GM12878 (cell line): Measurements from ENCODE around the gene BCKDK. TPM values are rescaled to one million over a fixed set of nuclear protein-coding genes. Genes with fewer than 3 reads are reported as not detected.

ENCODE experiments used
- ATAC-seq: fragments of 200-7000 bp; cut with Tn5 transposase; 3 replicates; pipeline ENCODE4 v1.9.1; 2020; ENCODE audit warnings: mild to moderate bottlenecking, moderate library complexity
- BruUV-seq: library from RNA; stranded (reverse); fragments of 400-500 nt; replicated peaks from 2 replicates; lab custom pipeline; 2021; lab: Mats Ljungman, UMichigan
- CTCF ChIA-PET: fragments of 300-600 bp; sonication (Branson Sonifier 250); formaldehyde crosslinking; extraction: SDS; loops from one replicate; lab custom pipeline; 2021; ENCODE audit warnings: inconsistent platforms; lab: Yijun Ruan, JAX
- POLR2A ChIA-PET: fragments of 350-600 bp; formaldehyde crosslinking; extraction: SDS; loops from one replicate; lab custom pipeline; 2021; ENCODE audit warnings: inconsistent platforms; lab: Charles Lee
- RAD21 ChIA-PET: fragments of 300-600 bp; sonication (Branson Sonifier 250); formaldehyde crosslinking; loops from one replicate; lab custom pipeline; 2023; ENCODE audit warnings: antibody characterized with exemption; ENCODE audit not compliant: unreplicated experiment; lab: Charles Lee
- SMC1A ChIA-PET: fragments of 300-600 bp; sonication (Branson Sonifier 250); formaldehyde crosslinking; loops from one replicate; lab custom pipeline; 2023; ENCODE audit not compliant: unreplicated experiment, uncharacterized antibody; lab: Charles Lee
- DNase-seq: peaks from one replicate; pipeline ENCODE4 v3.0.0-alpha.2; 2011; ENCODE audit warnings: low read depth, low spot score
- FAIRE-seq: peaks from 3 replicates; lab custom pipeline; 2011; peaks lifted over from hg19 to GRCh38; lab: Jason Lieb, UNC
- H2AFZ ChIP-seq: 2 replicates; pipeline ENCODE4 v1.6.0; 2011; ENCODE audit warnings: low read depth, low read length, control low read depth; ENCODE audit not compliant: control insufficient read depth
- H3K27ac ChIP-seq: 2 replicates; pipeline ENCODE4 v1.5.1; 2011; ENCODE audit warnings: control low read depth; ENCODE audit not compliant: control insufficient read depth, insufficient read depth
- H3K27me3 ChIP-seq, 2 experiments: replicated peaks in 1 of 2; 2 replicates each; pipeline versions ENCODE4 v1.6.0 to v1.6.1; 2011; ENCODE audit warnings: low read length in 1 of 2; ENCODE audit not compliant: control insufficient read depth in 2 of 2, insufficient read depth in 2 of 2
- H3K36me3 ChIP-seq, 2 experiments: 2 replicates each; pipeline ENCODE4 v1.5.1; 2011; ENCODE audit warnings: low read length in 1 of 2; ENCODE audit not compliant: control insufficient read depth in 2 of 2, insufficient read depth in 2 of 2
- H3K4me1 ChIP-seq: 2 replicates; pipeline ENCODE4 v1.6.1; 2011; ENCODE audit warnings: mild to moderate bottlenecking, low read length, moderate library complexity, mixed read lengths; ENCODE audit not compliant: control insufficient read depth, insufficient read depth
- H3K4me2 ChIP-seq: 2 replicates; pipeline ENCODE4 v1.6.0; 2011; ENCODE audit warnings: control low read depth; ENCODE audit not compliant: control insufficient read depth, insufficient read depth
- H3K4me3 ChIP-seq: fragments of 200-600 bp; sonication (generic); 2 replicates; pipeline ENCODE4 v1.5.1; 2016
- H3K79me2 ChIP-seq: 2 replicates; pipeline ENCODE4 v1.6.0; 2011; ENCODE audit warnings: low read length; ENCODE audit not compliant: control insufficient read depth, insufficient read depth
- H3K9ac ChIP-seq: 2 replicates; pipeline ENCODE4 v1.8.0; 2011; ENCODE audit warnings: low read length, control low read depth, mixed read lengths; ENCODE audit not compliant: control insufficient read depth, insufficient read depth
- H3K9me3 ChIP-seq: replicated peaks from 3 replicates; pipeline ENCODE4 v1.5.1; 2011; ENCODE audit warnings: mild to moderate bottlenecking, low read length; ENCODE audit not compliant: control insufficient read depth, insufficient read depth
- H4K20me1 ChIP-seq: 2 replicates; pipeline ENCODE4 v1.6.0; 2011; ENCODE audit not compliant: control insufficient read depth, insufficient read depth
- ETV6 ChIP-seq, 2 experiments: fragments of 450-650 bp in 1 of 2; IDR thresholded peaks in 1 of 2; conservative IDR thresholded peaks in 1 of 2; 2 replicates each; pipeline ENCODE4 v1.6.1; 2014; ENCODE audit warnings: antibody characterized with exemption in 1 of 2, borderline replicate concordance in 1 of 2, low read depth in 1 of 2, mild to moderate bottlenecking in 1 of 2, moderate library complexity in 1 of 2
- HDAC6 ChIP-seq: fragments of 200-600 bp; sonication (generic); IDR thresholded peaks from one replicate; pipeline ENCODE4 v1.8.0; 2017; ENCODE audit warnings: antibody characterized with exemption; ENCODE audit not compliant: unreplicated experiment
- HDGF ChIP-seq: fragments of 450-650 bp; IDR thresholded peaks from 2 replicates; pipeline ENCODE4 v1.6.1; 2016; ENCODE audit warnings: antibody characterized with exemption
- IKZF1 ChIP-seq: fragments of 450-650 bp; conservative IDR thresholded peaks from 2 replicates; pipeline ENCODE4 v1.6.1; 2017; ENCODE audit warnings: antibody characterized with exemption, mild to moderate bottlenecking
- JUNB ChIP-seq: IDR thresholded peaks from 2 replicates; pipeline ENCODE4 v1.6.1; 2016; ENCODE audit warnings: antibody characterized with exemption, mild to moderate bottlenecking
- JUND ChIP-seq: IDR thresholded peaks from 2 replicates; pipeline ENCODE4 v1.6.1; 2012; ENCODE audit warnings: low read depth, mild to moderate bottlenecking, low read length, improper control_type of control experiment, moderate library complexity
- KAT2A ChIP-seq: conservative IDR thresholded peaks from 2 replicates; pipeline ENCODE4 v1.6.1; 2011; ENCODE audit warnings: low read depth, low read length; ENCODE audit not compliant: control insufficient read depth
- MEF2B ChIP-seq: fragments of 450-650 bp; IDR thresholded peaks from 2 replicates; pipeline ENCODE4 v1.6.1; 2018; ENCODE audit warnings: mild to moderate bottlenecking, moderate library complexity; ENCODE audit not compliant: partially characterized antibody, poor library complexity, severe bottlenecking
- NFXL1 ChIP-seq: fragments of 450-650 bp; IDR thresholded peaks from 2 replicates; pipeline ENCODE4 v1.6.1; 2017; ENCODE audit warnings: antibody characterized with exemption, mild to moderate bottlenecking, borderline replicate concordance
- NR2C2 ChIP-seq: IDR thresholded peaks from 2 replicates; pipeline ENCODE4 v1.6.1; 2011; ENCODE audit warnings: borderline replicate concordance, low read depth; ENCODE audit not compliant: control insufficient read depth, insufficient read length
- NRF1 ChIP-seq: conservative IDR thresholded peaks from 2 replicates; pipeline ENCODE4 v1.6.1; 2011; ENCODE audit warnings: mild to moderate bottlenecking, low read depth, low read length, improper control_type of control experiment
- POLR2A ChIP-seq: IDR thresholded peaks from 2 replicates; pipeline ENCODE4 v1.6.1; 2011; ENCODE audit warnings: low read depth, mild to moderate bottlenecking, low read length
- RBBP5 ChIP-seq: fragments of 200-600 bp; sonication (generic); conservative IDR thresholded peaks from 2 replicates; pipeline ENCODE4 v1.6.1; 2016
- RFX5 ChIP-seq: IDR thresholded peaks from 2 replicates; pipeline ENCODE4 v1.6.1; 2011; ENCODE audit warnings: low read depth, low read length, improper control_type of control experiment
- SMC3 ChIP-seq: IDR thresholded peaks from 2 replicates; pipeline ENCODE4 v1.6.1; 2011; ENCODE audit warnings: low read length, improper control_type of control experiment, borderline replicate concordance
- SPI1 ChIP-seq: IDR thresholded peaks from 2 replicates; pipeline ENCODE4 v1.6.1; 2011; ENCODE audit warnings: low read depth, mild to moderate bottlenecking, low read length, moderate library complexity, borderline replicate concordance; ENCODE audit not compliant: insufficient read depth
- STAT3 ChIP-seq: IDR thresholded peaks from 2 replicates; pipeline ENCODE4 v1.6.1; 2011; ENCODE audit warnings: low read depth, low read length, improper control_type of control experiment
- SUZ12 ChIP-seq: fragments of 200-600 bp; sonication (generic); IDR thresholded peaks from one replicate; pipeline ENCODE4 v1.6.1; 2018; ENCODE audit warnings: antibody characterized with exemption, mild to moderate bottlenecking; ENCODE audit not compliant: unreplicated experiment
- YY1 ChIP-seq: IDR thresholded peaks from 2 replicates; pipeline ENCODE4 v1.6.1; 2011; ENCODE audit warnings: low read depth, mild to moderate bottlenecking, low read length
- ZNF622 ChIP-seq: fragments of 450-650 bp; IDR thresholded peaks from 2 replicates; pipeline ENCODE4 v1.6.1; 2017; ENCODE audit warnings: mild to moderate bottlenecking, inconsistent platforms
- WGBS: methylation state at CpG from one replicate; pipeline ENCODE4 v1.1.6; 2016; ENCODE audit warnings: low lambda C conversion rate; ENCODE audit not compliant: insufficient replicate concordance, insufficient coverage; ENCODE audit errors: missing lambda C conversion rate; 5-methylcytosine and 5-hydroxymethylcytosine counted together
- in situ Hi-C: fragments of 300-500 bp; cut with MboI; formaldehyde crosslinking; loops from 9 replicates; pipeline ENCODE4 v1.14.3; 2018; ENCODE audit warnings: mixed read lengths
- intact Hi-C: fragments of 100-400 bp; cut with micrococcal nuclease; formaldehyde crosslinking; loops from one replicate; pipeline ENCODE4 v1.14.2; 2022; ENCODE audit not compliant: unreplicated experiment
- polyA plus RNA-seq, 11 experiments: library from polyadenylated mRNA; depleted of rRNA in 4 of 11; unstranded in 6 of 11; stranded (reverse) in 5 of 11; fragments of >200 nt; fragmentation: Nextera tagmentation in 4 of 11; fragmentation: Illumina TruSeq in 1 of 11; extraction: Ambion mirVana in 4 of 11; extraction: Trizol in 1 of 11; gene quantifications; 1 replicate in 1 of 11; 2 replicates in 10 of 11; pipeline versions ENCODE4 v1.2.1 to v1.2.3, GENCODE V29; 2011 to 2016; ENCODE audit warnings: inconsistent platforms in 2 of 11, missing spikeins in 2 of 11, low read depth in 1 of 11
- total RNA-seq, 4 experiments: library from RNA; depleted of rRNA in 3 of 4; stranded (reverse); fragments of >200 nt in 3 of 4; fragmentation: Illumina TruSeq in 1 of 4; extraction: Trizol in 1 of 4; gene quantifications; 2 replicates each; pipeline versions ENCODE4 v1.2.1 to v1.2.3, GENCODE V29; 2013 to 2021
- TF ChIP-seq, protein P1 (sequence below): fragments of 450-650 bp; IDR thresholded peaks from 2 replicates; pipeline ENCODE4 v1.6.1; 2016; ENCODE audit warnings: mild to moderate bottlenecking
- TF ChIP-seq, protein P2 (sequence below): fragments of 450-650 bp; IDR thresholded peaks from 2 replicates; pipeline ENCODE4 v1.6.1; 2018; ENCODE audit warnings: mild to moderate bottlenecking, low read depth, moderate library complexity; ENCODE audit not compliant: partially characterized antibody

BCKDK gene
- total and polyA plus RNA-seq, 10 of the 15 experiments (the other 5 are each of a cell fraction or from before 2014, with no cell fraction given) = 0.68 to 56.6 (median 32.8) TPM

GRCh38 chr16:31111881-31112466 is 3.8 kb downstream of the BCKDK start (continued):
- TF ChIP-seq SUZ12 = no peak
- no peak for TF ChIP-seq NRF1
- no peak for TF ChIP-seq RFX5
- no peak for TF ChIP-seq ETV6 (conservative IDR thresholded peaks at IDR 0.05 in 1 of 2, IDR thresholded peaks at IDR 0.05 in 1 of 2; ENCODE audit: borderline replicate concordance in 1 of 2, low read depth in 1 of 2)
- TF ChIP-seq IKZF1 = no peak
- no peak for TF ChIP-seq JUND
- TF ChIP-seq HDAC6 = no peak
- no peak for TF ChIP-seq MEF2B
- TF ChIP-seq, all 136 proteins: peak for 0

GRCh38 chr16:31112711-31113110 is 4.5 kb downstream of the BCKDK start:
- ChIA-PET RAD21 (no interaction called here), POLR2A (no interaction called here), SMC1A (no interaction called here), CTCF (interaction anchor here (1.6 kb wide), 1 partner anchor 30 kb away, joined by 7 read pairs; no protein-coding TSS in a partner anchor)
- Histone ChIP-seq H3K36me3 (peaks cover 0 to 4% of the 10 kb centered on the region in 2 experiments; a peak in 3 of 4 replicates), H2AFZ (no peak overlapping the region), H3K27ac (no peak overlapping the region), H3K79me2 (peaks cover 13% of the 10 kb centered on the region), H3K9me3 (no peaks in the 10 kb centered on the region), H3K4me1 (peaks cover 11% of the 10 kb centered on the region), H3K27me3 (no peaks in the 10 kb centered on the region), H3K9ac (no peak overlapping the region), H3K4me2 (no peak overlapping the region), H3K4me3 (no peak overlapping the region), H4K20me1 (no peaks in the 10 kb centered on the region)
- DNase-seq = no peak
- intact Hi-C loops (loop anchor here (10.0 kb wide), 1 partner anchor 762 kb away; the partner anchor contains the start of gene ZNF267), in situ Hi-C loops (loop anchor here (10.0 kb wide), 1 partner anchor 762 kb away; the partner anchor contains the start of gene ZNF267)
- ATAC-seq = no peak
- no TSS peak for BruUV-seq
- WGBS = 100% methylated on average over 2 of the region's 2 CpGs
- no peak for FAIRE-seq
- TF ChIP-seq, protein P1, sequence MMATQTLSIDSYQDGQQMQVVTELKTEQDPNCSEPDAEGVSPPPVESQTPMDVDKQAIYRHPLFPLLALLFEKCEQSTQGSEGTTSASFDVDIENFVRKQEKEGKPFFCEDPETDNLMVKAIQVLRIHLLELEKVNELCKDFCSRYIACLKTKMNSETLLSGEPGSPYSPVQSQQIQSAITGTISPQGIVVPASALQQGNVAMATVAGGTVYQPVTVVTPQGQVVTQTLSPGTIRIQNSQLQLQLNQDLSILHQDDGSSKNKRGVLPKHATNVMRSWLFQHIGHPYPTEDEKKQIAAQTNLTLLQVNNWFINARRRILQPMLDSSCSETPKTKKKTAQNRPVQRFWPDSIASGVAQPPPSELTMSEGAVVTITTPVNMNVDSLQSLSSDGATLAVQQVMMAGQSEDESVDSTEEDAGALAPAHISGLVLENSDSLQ = no peak
- no peak for TF ChIP-seq SPI1
- TF ChIP-seq ZNF622 = no peak
- TF ChIP-seq SMC3 = no peak
- TF ChIP-seq HDAC6 = no peak
- TF ChIP-seq POLR2A = no peak
- TF ChIP-seq NR2C2 = no peak
- no peak for TF ChIP-seq JUNB
- TF ChIP-seq STAT3 = no peak
- no peak for TF ChIP-seq KAT2A
- no peak for TF ChIP-seq HDGF
- no peak for TF ChIP-seq YY1
- TF ChIP-seq, protein P2, sequence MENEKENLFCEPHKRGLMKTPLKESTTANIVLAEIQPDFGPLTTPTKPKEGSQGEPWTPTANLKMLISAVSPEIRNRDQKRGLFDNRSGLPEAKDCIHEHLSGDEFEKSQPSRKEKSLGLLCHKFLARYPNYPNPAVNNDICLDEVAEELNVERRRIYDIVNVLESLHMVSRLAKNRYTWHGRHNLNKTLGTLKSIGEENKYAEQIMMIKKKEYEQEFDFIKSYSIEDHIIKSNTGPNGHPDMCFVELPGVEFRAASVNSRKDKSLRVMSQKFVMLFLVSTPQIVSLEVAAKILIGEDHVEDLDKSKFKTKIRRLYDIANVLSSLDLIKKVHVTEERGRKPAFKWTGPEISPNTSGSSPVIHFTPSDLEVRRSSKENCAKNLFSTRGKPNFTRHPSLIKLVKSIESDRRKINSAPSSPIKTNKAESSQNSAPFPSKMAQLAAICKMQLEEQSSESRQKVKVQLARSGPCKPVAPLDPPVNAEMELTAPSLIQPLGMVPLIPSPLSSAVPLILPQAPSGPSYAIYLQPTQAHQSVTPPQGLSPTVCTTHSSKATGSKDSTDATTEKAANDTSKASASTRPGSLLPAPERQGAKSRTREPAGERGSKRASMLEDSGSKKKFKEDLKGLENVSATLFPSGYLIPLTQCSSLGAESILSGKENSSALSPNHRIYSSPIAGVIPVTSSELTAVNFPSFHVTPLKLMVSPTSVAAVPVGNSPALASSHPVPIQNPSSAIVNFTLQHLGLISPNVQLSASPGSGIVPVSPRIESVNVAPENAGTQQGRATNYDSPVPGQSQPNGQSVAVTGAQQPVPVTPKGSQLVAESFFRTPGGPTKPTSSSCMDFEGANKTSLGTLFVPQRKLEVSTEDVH = no peak
- TF ChIP-seq RBBP5 = no peak
- no peak for TF ChIP-seq NFXL1
